WTC11 (cell line): Measurements from ENCODE around the gene MAGEA6. TPM values are rescaled to one million over a fixed set of nuclear protein-coding genes. Genes with fewer than 3 reads are reported as not detected.
"Not testable (repeated sequence)": the region's sequence is repeated elsewhere in the genome, so short reads cannot be mapped to it uniquely, and the experiment has no call there.

Experiments
- ATAC-seq: fragments of 200-7000 bp; cut with Tn5 transposase; 2 replicates; pipeline ENCODE4 v1.10.0; 2021; ENCODE audit warnings: mild to moderate bottlenecking, moderate library complexity
- CTCF ChIA-PET: fragments of 300-600 bp; sonication (Branson Sonifier 250); formaldehyde crosslinking; loops from one replicate; lab custom pipeline; 2021; ENCODE audit warnings: antibody characterized with exemption; lab: Charles Lee
- POLR2A ChIA-PET: fragments of 350-600 bp; sonication (Branson Sonifier 250); formaldehyde crosslinking; loops from one replicate; lab custom pipeline; 2021; ENCODE audit warnings: antibody characterized with exemption; lab: Charles Lee
- DNase-seq: peaks from one replicate; pipeline ENCODE4 v3.0.0; 2021; ENCODE audit warnings: low spot score
- H3K27ac Mint-ChIP-seq: 2 replicates; pipeline ENCODE4 v1.8.0; 2021; ENCODE audit warnings: mixed read lengths
- H3K27me3 Mint-ChIP-seq: 2 replicates; pipeline ENCODE4 v1.8.0; 2021; ENCODE audit warnings: low read depth, mild to moderate bottlenecking, moderate library complexity, mixed read lengths
- H3K36me3 Mint-ChIP-seq: 2 replicates; pipeline ENCODE4 v1.8.0; 2021; ENCODE audit warnings: mixed read lengths
- H3K4me1 Mint-ChIP-seq: 2 replicates; pipeline ENCODE4 v1.8.0; 2022; ENCODE audit warnings: mixed read lengths
- H3K4me3 Mint-ChIP-seq: 2 replicates; pipeline ENCODE4 v1.8.0; 2021; ENCODE audit warnings: mild to moderate bottlenecking, moderate library complexity, mixed read lengths
- H3K9me3 Mint-ChIP-seq: 2 replicates; pipeline ENCODE4 v1.8.0; 2021; ENCODE audit warnings: mixed read lengths
- CBFB ChIP-seq: sonication (generic); formaldehyde crosslinking; IDR thresholded peaks from 2 replicates; pipeline ENCODE4 v1.8.1; 2022; ENCODE audit warnings: mild to moderate bottlenecking, low read depth, missing genetic modification reagents
- CREB1 ChIP-seq: sonication (generic); formaldehyde crosslinking; IDR thresholded peaks from 2 replicates; pipeline ENCODE4 v1.8.0; 2023; ENCODE audit warnings: mild to moderate bottlenecking, missing genetic modification reagents
- CTCF ChIP-seq: fragments of 200-600 bp; IDR thresholded peaks from 2 replicates; pipeline ENCODE4 v1.8.0; 2022; ENCODE audit warnings: antibody characterized with exemption
- ELF4 ChIP-seq: sonication (generic); formaldehyde crosslinking; IDR thresholded peaks from 2 replicates; pipeline ENCODE4 v1.8.1; 2022; ENCODE audit warnings: low read depth, mild to moderate bottlenecking, moderate library complexity, missing genetic modification reagents
- ESRRA ChIP-seq: sonication (generic); formaldehyde crosslinking; IDR thresholded peaks from 2 replicates; pipeline ENCODE4 v1.8.1; 2022; ENCODE audit warnings: mild to moderate bottlenecking, missing genetic modification reagents, borderline replicate concordance
- GABPB1 ChIP-seq: sonication (generic); formaldehyde crosslinking; IDR thresholded peaks from 2 replicates; pipeline ENCODE4 v1.8.1; 2023; ENCODE audit warnings: mild to moderate bottlenecking, missing genetic modification reagents
- GTF2I ChIP-seq: fragments of 250-450 bp; sonication (Bioruptor Pico); conservative IDR thresholded peaks from 2 replicates; pipeline ENCODE4 v1.4.0; 2021; ENCODE audit warnings: mild to moderate bottlenecking
- MAX ChIP-seq: sonication (generic); formaldehyde crosslinking; IDR thresholded peaks from 2 replicates; pipeline ENCODE4 v1.8.0; 2022; ENCODE audit warnings: mild to moderate bottlenecking, missing genetic modification reagents
- STAT6 ChIP-seq: sonication (generic); formaldehyde crosslinking; conservative IDR thresholded peaks from 2 replicates; pipeline ENCODE4 v1.8.1; 2023; ENCODE audit warnings: mild to moderate bottlenecking, low read depth, missing genetic modification reagents, moderate library complexity
- TP53 ChIP-seq: sonication (generic); formaldehyde crosslinking; IDR thresholded peaks from 2 replicates; pipeline ENCODE4 v1.8.1; 2023; ENCODE audit warnings: mild to moderate bottlenecking, missing genetic modification reagents
- ZBTB21 ChIP-seq: sonication (generic); formaldehyde crosslinking; IDR thresholded peaks from 2 replicates; pipeline ENCODE4 v1.8.1; 2023; ENCODE audit warnings: mild to moderate bottlenecking, missing genetic modification reagents, borderline replicate concordance
- ZNF121 ChIP-seq: sonication (generic); formaldehyde crosslinking; IDR thresholded peaks from 2 replicates; pipeline ENCODE4 v1.8.0; 2023; ENCODE audit warnings: missing genetic modification reagents
- ZNF219 ChIP-seq: sonication (generic); formaldehyde crosslinking; IDR thresholded peaks from 2 replicates; pipeline ENCODE4 v1.8.0; 2023; ENCODE audit warnings: missing genetic modification reagents, mild to moderate bottlenecking, borderline replicate concordance
- ZNF232 ChIP-seq: sonication (generic); formaldehyde crosslinking; IDR thresholded peaks from 2 replicates; pipeline ENCODE4 v1.8.0; 2022; ENCODE audit warnings: mild to moderate bottlenecking, missing genetic modification reagents
- ZNF317 ChIP-seq: sonication (generic); formaldehyde crosslinking; IDR thresholded peaks from 2 replicates; pipeline ENCODE4 v1.8.1; 2023; ENCODE audit warnings: low read depth, mild to moderate bottlenecking, moderate library complexity, missing genetic modification reagents, borderline replicate concordance
- total RNA-seq: library from RNA; stranded (reverse); gene quantifications from 3 replicates; pipeline ENCODE4 v1.2.3, GENCODE V29; 2021

The MAGEA6 gene
- total RNA-seq, 1 experiment from 2014 or later: 1.0 TPM

- ATAC-seq, H3K9me3 Mint-ChIP-seq, H3K27ac Mint-ChIP-seq, H3K27me3 Mint-ChIP-seq, DNase-seq, H3K36me3 Mint-ChIP-seq, POLR2A ChIA-PET, H3K4me3 Mint-ChIP-seq, CTCF ChIA-PET, H3K4me1 Mint-ChIP-seq: not testable (repeated sequence)
Observed at GRCh38 chrX:152758918-152759317, 10.6 kb downstream of the MAGEA6 start, which contains the start of gene CSAG3. TSS of gene CSAG3 (plus strand) at chrX:152759218.

GRCh38 chrX:152754871-152755270 lies 14.6 kb downstream of the MAGEA6 start:
- H3K4me3 Mint-ChIP-seq, DNase-seq, POLR2A ChIA-PET, ATAC-seq, H3K9me3 Mint-ChIP-seq, H3K36me3 Mint-ChIP-seq, H3K27ac Mint-ChIP-seq, CTCF ChIA-PET, H3K4me1 Mint-ChIP-seq, H3K27me3 Mint-ChIP-seq: not testable (repeated sequence)

GRCh38 chrX:152753686-152754650 lies 15.5 kb downstream of the MAGEA6 start, which contains the start of gene MAGEA2:
TSS of gene MAGEA2 (minus strand) at chrX:152753842. CDS start at chrX:152751363, 2,479 bp downstream.
- H3K36me3 Mint-ChIP-seq, H3K27ac Mint-ChIP-seq, H3K27me3 Mint-ChIP-seq, H3K4me1 Mint-ChIP-seq, H3K9me3 Mint-ChIP-seq, DNase-seq, H3K4me3 Mint-ChIP-seq, POLR2A ChIA-PET, CTCF ChIA-PET: not testable (repeated sequence)
- peak; percentile 85 for ATAC-seq

- TF ChIP-seq CTCF (no peak), ZNF121 (CRISPR knock-in tag) (no peak), ELF4 (no peak), MAX (CRISPR knock-in tag) (no peak), ESRRA (CRISPR knock-in tag) (no peak), CREB1 (CRISPR knock-in tag) (no peak), STAT6 (CRISPR knock-in tag) (no peak), ZBTB21 (CRISPR knock-in tag) (no peak), ZNF219 (CRISPR knock-in tag) (no peak), ZNF232 (CRISPR knock-in tag) (no peak), GABPB1 (CRISPR knock-in tag) (no peak), TP53 (no peak), CBFB (CRISPR knock-in tag) (no peak), GTF2I (CRISPR knock-in tag) (no peak), ZNF317 (CRISPR knock-in tag) (no peak)
- Mint-ChIP-seq H3K4me1 (no peaks in the 10 kb centered on the region), H3K27ac (no peak overlapping the region), H3K4me3 (no peak overlapping the region), H3K36me3 (no peaks in the 10 kb centered on the region), H3K27me3 (peaks cover 25% of the 10 kb centered on the region), H3K9me3 (no peaks in the 10 kb centered on the region)
- ATAC-seq (no peak), DNase-seq (no peak)
- ChIA-PET CTCF (no interaction called here), POLR2A (no interaction called here)
Observed at GRCh38 chrX:152738560-152738959, 30.9 kb downstream of the MAGEA6 start.

GRCh38 chrX:152736528-152736927 lies 33.0 kb downstream of the MAGEA6 start:
- H3K27me3 Mint-ChIP-seq: peaks cover 20% of the 10 kb centered on the region
- H3K27ac Mint-ChIP-seq, ATAC-seq, H3K4me3 Mint-ChIP-seq, H3K9me3 Mint-ChIP-seq, H3K36me3 Mint-ChIP-seq, H3K4me1 Mint-ChIP-seq, POLR2A ChIA-PET, DNase-seq: not testable (repeated sequence)
- CTCF ChIA-PET: interaction anchor here (1.0 kb wide), 1 partner anchor 94 kb away, joined by 3 read pairs; no protein-coding TSS in a partner anchor
